Osteoblast (primary cell): ENCODE results near the gene CHPF. TPM values are rescaled to one million over a fixed set of nuclear protein-coding genes. Genes with fewer than 3 reads are reported as not detected.

ENCODE experiments used
- DNase-seq: peaks from one replicate; pipeline ENCODE4 v3.0.0; 2011; ENCODE audit warnings: low spot score, mixed read lengths; ENCODE audit not compliant: insufficient read length; ENCODE audit errors: missing footprints
- H2AFZ ChIP-seq: 2 replicates; pipeline ENCODE4 v1.6.0; 2011; ENCODE audit warnings: mild to moderate bottlenecking, low read length
- H3K27ac ChIP-seq: 2 replicates; pipeline ENCODE4 v1.5.1; 2011; ENCODE audit warnings: mild to moderate bottlenecking, low read depth, low read length, moderate library complexity
- H3K27me3 ChIP-seq: 2 replicates; pipeline ENCODE4 v1.6.0; 2012; ENCODE audit warnings: mild to moderate bottlenecking, control low read depth, inconsistent platforms, low read length, moderate library complexity; ENCODE audit not compliant: insufficient read depth
- H3K36me3 ChIP-seq: 2 replicates; pipeline ENCODE4 v1.5.1; 2011; ENCODE audit warnings: mild to moderate bottlenecking, low read length, control low read depth, moderate library complexity; ENCODE audit not compliant: insufficient read depth
- H3K4me1 ChIP-seq: 2 replicates; pipeline ENCODE4 v1.5.1; 2011; ENCODE audit warnings: mild to moderate bottlenecking, low read length, control low read depth, moderate library complexity; ENCODE audit not compliant: insufficient read depth
- H3K4me2 ChIP-seq: 2 replicates; pipeline ENCODE4 v1.6.0; 2011; ENCODE audit warnings: mild to moderate bottlenecking, low read length; ENCODE audit not compliant: insufficient read depth
- H3K4me3 ChIP-seq: fragments of 200-600 bp; sonication (generic); 3 replicates; pipeline ENCODE4 v1.5.1; 2012; ENCODE audit warnings: mild to moderate bottlenecking, low read length, inconsistent platforms; ENCODE audit not compliant: insufficient read depth
- H3K79me2 ChIP-seq: 2 replicates; pipeline ENCODE4 v1.6.0; 2012; ENCODE audit warnings: mild to moderate bottlenecking, low read length, control low read depth, inconsistent platforms; ENCODE audit not compliant: insufficient read depth
- H3K9me3 ChIP-seq: 2 replicates; pipeline ENCODE4 v1.5.1; 2011; ENCODE audit warnings: low read depth, low read length, control low read depth
- H4K20me1 ChIP-seq: 2 replicates; pipeline ENCODE4 v1.6.0; 2012; ENCODE audit warnings: mild to moderate bottlenecking, low read length, control low read depth; ENCODE audit not compliant: insufficient read depth
- CTCF ChIP-seq: IDR thresholded peaks from 2 replicates; pipeline ENCODE4 v1.5.1; 2011; ENCODE audit warnings: mild to moderate bottlenecking, low read depth, low read length, moderate library complexity; ENCODE audit errors: extremely low read depth
- total RNA-seq: library from RNA; depleted of rRNA; stranded (reverse); fragments of >200 nt; gene quantifications from 2 replicates; pipeline ENCODE4 v1.2.3, GENCODE V29; 2012

CHPF gene
- total RNA-seq, 1 donor: 192 TPM

GRCh38 chr2:219533930-219534661 is 9.5 kb downstream of the CHPF start:
- no peaks in the 10 kb centered on the region for H3K9me3 ChIP-seq
- peaks cover 16% of the 10 kb centered on the region for H3K27me3 ChIP-seq
- no peak for DNase-seq
- H3K4me2 ChIP-seq: no peak overlapping the region
- no peak overlapping the region for H2AFZ ChIP-seq
- no peak overlapping the region for H3K27ac ChIP-seq
- H3K79me2 ChIP-seq: no peaks in the 10 kb centered on the region
- H4K20me1 ChIP-seq: peaks cover 8% of the 10 kb centered on the region
- H3K4me3 ChIP-seq: no peak overlapping the region
- H3K36me3 ChIP-seq: peaks cover 4% of the 10 kb centered on the region
- peaks cover 4% of the 10 kb centered on the region for H3K4me1 ChIP-seq
- no peak for TF ChIP-seq CTCF

DNA sequence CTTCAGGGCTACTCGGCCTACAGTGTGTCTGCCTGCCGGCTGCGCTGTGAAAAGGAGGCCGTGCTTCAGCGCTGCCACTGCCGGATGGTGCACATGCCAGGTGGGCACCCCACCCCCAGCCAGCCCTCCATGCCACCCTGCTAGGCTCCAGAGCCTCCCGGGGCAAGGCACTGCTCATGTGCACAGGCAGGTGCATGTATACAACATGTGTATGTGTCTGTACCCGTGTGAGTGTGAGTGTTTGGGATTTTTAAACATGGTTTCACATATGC is 11.3 kb downstream of the CHPF start:
- TF ChIP-seq CTCF: no peak
- no peaks in the 10 kb centered on the region for H3K9me3 ChIP-seq
- H3K79me2 ChIP-seq: no peaks in the 10 kb centered on the region
- H3K4me3 ChIP-seq: no peak overlapping the region
- DNase-seq: no peak
- no peak overlapping the region for H3K4me2 ChIP-seq
- no peaks in the 10 kb centered on the region for H3K36me3 ChIP-seq
- no peak overlapping the region for H2AFZ ChIP-seq
- H4K20me1 ChIP-seq: no peaks in the 10 kb centered on the region
- no peak overlapping the region for H3K27ac ChIP-seq
- peaks cover 4% of the 10 kb centered on the region for H3K4me1 ChIP-seq
- peaks cover 33% of the 10 kb centered on the region for H3K27me3 ChIP-seq

- no peaks in the 10 kb centered on the region for H3K9me3 ChIP-seq
- no peak overlapping the region for H3K4me2 ChIP-seq
- no peak overlapping the region for H3K27ac ChIP-seq
- peaks cover 4% of the 10 kb centered on the region for H3K4me1 ChIP-seq
- TF ChIP-seq CTCF: no peak
- H4K20me1 ChIP-seq: no peaks in the 10 kb centered on the region
- no peaks in the 10 kb centered on the region for H3K79me2 ChIP-seq
- no peak for DNase-seq
- peaks cover 38% of the 10 kb centered on the region for H3K27me3 ChIP-seq
- no peaks in the 10 kb centered on the region for H3K36me3 ChIP-seq
- no peak overlapping the region for H3K4me3 ChIP-seq
- H2AFZ ChIP-seq: no peak overlapping the region
Observed at GRCh38 chr2:219531639-219532377, 11.8 kb downstream of the CHPF start.
